Right forelimb (tissue), 1 donor: ENCODE results near the gene SSH3.
A peak's percentile ranks its signal among the peaks of the same experiment; 100 is the strongest.

Source experiments
- DNase-seq: peaks from one replicate; pipeline ENCODE4 v3.0.0-alpha.2; 2018

Gene SSH3

GRCh38 chr11:67349928-67350465, 46.7 kb downstream of the SSH3 start:
- DNase-seq, result no peak

DNA sequence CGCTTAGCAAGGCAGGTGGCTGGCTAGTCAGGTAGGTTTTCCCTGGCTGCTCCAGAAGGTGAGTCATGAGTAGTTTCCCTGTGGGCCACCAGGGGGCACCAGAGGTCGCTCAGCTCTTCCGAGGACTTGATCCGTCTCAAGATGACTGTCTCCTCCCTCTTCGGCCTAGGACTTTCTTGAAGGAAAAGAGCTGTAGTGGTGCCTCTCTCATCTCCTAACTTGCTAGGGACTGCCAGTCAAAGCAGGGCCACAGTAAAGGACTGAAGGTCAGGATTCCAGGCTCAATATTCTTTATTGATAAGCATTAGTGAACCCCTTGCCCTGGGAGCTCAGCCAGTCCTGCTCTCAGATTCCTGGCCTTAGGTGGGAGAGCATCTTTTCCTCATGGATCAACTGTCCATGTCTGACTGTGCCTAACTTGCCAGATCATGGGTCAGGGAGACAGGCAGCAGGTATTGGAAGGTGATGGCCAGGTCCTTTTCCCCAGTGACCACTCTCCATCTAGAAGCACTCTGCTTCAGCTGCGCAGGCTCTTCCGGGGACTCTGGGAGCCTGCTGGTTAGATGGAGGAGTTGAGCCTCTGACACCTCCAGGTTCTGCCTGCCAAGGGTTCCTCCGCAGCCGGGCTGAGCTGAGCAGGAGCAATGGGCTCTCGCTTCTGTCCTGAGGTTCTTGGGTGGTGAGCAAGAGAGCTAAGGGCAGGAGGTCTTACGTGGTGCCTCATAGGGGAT, 48.1 kb downstream of the SSH3 start:
- no peak for DNase-seq

DNA sequence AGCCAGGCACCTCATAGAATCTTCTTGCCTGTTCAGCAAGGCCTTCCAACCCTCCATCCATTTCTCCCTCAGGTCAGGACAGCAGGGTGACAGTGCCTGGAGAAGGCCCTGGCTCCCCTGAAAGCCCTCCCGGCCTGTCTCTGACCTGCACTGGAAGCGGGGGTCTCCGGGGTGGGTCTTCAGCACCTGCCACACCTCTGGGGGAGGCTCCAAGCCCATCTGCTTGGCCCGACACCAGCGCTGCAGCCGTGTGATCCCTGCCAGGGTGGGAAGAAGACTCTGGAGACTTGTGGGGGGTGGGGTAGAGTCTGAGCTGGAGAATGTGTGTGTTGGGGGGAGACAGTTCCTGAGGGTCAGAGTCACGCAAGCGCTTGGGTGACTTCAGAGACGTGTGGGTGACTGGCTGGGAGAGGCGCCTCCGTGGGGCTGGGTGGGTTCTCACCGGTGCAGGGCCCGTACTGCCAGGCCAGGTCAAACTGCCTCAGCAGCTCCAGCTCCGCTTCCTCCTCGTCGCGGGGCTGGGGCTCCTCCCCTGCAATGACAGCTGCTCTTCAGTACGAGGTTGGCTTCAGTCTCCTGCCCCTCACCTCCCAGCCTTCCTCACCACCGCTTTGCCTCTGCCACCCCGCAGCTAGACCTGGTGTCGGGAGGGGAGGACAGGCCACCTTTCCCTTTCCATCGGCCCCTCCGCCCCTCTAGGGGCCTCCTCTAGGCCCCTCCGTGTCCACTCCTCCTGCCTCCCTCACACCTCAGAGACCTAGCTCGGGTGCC, 49.4 kb downstream of the SSH3 start:
- no peak for DNase-seq

DNA sequence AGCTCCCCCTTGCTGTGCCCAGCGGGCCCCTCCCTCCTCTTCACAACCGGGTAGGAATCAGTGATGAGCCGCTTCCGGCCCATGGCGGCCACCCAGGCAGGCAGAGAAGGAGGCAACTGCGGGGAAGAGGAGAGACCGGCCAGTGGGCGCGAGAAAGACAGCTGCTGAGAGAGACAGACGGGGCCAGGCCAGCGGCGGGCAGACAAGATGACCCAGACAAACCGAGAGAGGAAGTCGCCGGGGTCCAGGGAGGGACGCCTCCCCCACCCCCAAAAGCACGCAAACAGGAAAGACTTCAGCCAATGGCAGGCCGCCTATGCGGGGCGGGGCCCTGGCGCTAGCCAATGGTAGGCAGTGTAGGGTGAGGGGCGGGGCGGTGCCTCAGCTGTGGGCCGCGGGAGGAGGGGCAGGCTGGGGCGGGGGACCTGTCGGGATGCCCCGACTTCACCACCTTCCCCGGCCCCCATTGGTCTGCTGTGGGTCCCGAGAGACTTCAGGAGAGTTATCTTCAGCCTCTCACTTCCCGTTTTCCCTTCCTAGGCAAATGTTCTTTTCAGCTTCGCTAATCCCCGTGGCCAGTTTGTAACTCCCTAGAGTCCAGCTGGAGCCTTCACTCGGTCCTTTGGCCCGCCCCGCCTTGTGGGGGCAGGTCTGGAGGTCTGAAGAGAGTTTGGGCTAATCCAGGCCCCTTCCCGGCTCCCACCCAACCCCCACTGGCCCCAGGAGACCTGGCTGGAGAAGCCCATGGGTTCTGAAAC, 50.2 kb downstream of the SSH3 start, which contains the start of gene POLD4:
Gene POLD4, minus strand, starts transcription at position 230 of the 758 bp plus-strand sequence. Its CDS starts 147 bp downstream, at position 83.
- DNase-seq, result peak; percentile 99

DNA sequence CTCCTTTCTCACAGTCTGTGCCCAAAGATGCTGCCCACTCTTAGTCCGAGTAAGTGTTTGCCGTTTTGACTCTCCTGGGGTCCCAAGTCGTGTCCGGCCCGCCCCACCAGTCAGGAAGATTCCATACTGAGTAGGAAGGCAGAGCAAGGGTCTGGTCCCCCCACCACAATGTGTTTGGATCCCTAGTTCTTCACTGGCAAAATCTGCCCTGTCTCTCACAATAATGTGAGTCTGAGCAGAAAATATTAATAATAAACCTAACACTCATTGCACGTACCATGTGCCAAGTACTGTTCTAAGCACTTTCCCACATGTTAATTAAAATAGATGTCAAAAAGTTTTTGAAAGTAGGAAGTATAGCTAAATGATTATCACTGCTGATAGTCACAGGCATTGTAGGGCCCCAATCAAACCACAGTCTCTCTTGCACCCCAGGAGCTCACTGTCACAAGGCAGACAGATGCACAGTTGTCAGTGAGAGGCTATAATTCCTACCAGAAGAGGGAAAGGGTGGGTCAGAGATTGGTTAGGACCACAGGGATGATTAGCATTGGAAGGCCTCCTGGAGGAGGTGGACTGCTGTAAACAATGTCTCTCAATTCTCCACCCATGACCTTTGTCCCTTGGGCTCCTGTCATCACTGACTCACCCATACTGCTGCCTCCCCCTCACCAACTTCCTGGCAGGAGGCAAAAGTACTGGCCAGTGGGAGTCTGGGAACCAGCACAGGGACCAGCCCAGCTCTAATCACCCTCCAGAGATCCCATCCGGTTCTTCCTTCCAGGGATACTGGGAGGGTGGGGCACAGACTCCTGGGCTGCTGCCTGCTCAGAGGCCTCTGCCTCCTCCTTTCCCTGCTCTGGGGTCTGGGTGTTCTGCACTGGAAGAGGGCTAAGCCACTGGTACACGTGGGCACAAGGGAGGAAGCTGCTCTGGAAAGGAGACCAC, 51.0 kb downstream of the SSH3 start:
- no peak for DNase-seq

DNA sequence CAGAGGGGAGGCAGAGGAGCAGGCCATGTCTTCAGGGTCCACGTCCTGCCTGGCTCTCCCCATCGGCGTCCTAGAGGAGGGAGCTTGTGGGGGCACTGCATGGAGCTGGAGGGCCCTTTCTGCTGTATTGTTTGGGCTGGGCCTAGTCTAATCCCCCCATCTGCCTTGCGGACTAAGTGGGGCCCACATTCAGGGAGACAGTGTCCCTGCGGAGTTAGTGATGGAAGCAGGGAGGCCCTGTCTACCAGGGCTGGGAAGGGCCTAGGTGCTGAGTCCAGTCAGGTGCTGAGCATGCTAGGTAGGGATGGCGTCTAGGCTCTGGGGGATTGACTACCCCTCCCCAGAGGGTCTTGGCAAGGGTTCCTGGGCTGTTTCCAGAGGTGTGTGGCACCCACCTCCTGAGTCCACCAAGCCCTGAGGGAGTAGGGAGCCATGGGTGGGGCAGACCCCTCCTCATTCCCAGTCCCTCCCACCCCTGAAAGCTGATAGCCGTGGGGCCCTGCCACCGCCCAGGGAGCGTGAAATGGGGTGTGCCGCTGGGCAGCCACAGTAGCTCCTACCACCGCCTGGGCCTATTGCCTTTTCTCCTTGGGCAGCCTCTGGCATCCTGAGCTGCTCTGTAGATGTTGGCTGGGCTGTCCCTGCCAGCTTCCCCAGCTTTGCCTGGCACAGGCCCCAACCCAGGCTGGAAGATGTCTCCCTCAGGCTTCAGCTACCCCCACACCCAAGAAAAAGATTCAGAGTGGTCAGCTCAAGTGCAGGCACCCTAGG, 51.9 kb downstream of the SSH3 start:
- no peak for DNase-seq

DNA sequence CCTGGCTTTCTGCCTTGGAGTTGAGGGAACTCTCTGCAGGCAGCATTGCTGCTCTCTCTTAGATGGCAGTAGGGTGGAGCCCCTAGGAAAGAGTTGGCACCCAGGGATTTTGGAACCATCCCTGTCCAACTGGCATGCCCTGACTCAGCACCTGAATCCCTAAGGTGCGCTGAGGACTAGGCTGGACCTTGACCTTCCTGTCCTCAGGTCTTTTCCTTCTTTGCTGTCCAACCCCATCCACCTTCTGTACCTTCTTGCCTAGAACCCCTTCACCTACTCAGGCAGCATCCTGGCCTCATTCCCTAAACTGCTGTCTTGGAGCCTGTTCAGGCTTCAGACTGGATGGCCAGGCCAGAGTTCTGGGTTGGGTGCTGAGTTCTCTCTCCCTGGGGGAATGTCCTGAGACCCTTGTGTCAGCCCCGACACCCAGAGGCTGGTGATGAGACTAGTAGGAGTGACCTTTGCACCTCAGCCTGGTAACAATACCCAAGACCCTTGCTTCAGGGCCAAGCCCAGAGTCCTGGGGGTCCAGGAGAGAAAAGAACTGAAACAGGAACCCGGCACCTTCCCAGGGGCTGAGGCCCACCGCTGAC, 52.6 kb downstream of the SSH3 start:
- no peak for DNase-seq

- DNase-seq, result no peak
Measured at GRCh38 chr11:67356387-67356863, 53.1 kb downstream of the SSH3 start.

GRCh38 chr11:67356864-67357561, 53.7 kb downstream of the SSH3 start:
- no peak for DNase-seq

DNA sequence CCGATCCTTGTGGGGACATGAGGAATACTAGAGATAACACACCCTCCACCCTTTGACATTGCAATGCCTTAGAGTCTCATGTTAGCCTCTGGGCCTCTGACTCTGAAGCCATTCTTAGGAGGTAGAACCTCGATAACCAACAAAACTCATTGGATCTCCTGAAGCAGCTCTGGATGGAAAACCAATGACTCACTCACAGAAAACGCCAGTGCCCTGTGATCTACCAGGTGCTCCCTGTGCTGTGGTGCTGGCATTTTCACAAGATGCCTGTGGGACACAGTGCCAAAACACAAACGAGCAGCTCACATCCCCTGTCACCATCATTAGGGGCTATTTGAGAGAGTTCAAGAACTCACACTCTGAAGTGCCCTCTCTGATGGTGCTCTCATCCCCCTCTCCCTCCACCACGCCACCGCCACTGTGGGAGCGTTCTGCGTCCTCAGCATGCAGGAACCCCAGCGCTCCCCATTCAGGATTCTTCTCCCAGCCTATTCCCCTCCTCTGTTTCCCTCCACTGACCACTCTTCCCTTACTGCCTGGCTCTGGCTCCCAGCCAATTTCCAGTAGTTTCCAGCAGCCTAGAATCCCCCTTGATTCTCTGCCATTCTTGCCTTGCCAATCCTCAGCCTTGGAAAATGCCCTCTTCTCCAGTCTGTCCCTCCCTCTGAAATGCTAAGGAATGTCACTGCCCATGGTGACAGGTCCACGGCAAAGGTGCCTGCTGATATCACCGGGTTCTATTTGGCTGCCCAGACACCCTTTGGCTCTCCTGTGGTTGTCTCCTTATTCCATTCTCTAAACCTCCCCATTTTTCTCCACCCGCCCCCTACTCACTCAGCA, 54.7 kb downstream of the SSH3 start:
- DNase-seq, result no peak
